ENCODE data around the gene RNF43.

DNA sequence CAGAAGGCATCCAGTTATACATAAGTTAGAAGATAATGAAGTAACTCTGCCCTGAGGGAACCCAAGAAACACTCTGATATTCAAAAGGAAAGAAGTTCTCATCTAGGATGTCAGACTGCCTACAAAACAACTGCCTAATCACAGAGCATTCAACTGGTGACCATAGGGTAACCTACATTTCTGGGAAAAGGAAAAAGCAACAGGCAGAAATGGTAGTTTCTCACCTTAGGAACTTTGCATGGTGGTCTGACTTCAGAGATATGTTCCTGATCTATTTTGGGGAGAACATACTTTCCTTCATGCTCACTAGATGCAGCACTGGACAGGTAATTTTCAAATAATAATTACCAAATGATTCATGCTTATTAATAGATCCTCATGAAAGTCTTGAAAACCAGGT is 16.5 kb downstream of the RNF43 start:
- TF ChIP-seq, protein P1, sequence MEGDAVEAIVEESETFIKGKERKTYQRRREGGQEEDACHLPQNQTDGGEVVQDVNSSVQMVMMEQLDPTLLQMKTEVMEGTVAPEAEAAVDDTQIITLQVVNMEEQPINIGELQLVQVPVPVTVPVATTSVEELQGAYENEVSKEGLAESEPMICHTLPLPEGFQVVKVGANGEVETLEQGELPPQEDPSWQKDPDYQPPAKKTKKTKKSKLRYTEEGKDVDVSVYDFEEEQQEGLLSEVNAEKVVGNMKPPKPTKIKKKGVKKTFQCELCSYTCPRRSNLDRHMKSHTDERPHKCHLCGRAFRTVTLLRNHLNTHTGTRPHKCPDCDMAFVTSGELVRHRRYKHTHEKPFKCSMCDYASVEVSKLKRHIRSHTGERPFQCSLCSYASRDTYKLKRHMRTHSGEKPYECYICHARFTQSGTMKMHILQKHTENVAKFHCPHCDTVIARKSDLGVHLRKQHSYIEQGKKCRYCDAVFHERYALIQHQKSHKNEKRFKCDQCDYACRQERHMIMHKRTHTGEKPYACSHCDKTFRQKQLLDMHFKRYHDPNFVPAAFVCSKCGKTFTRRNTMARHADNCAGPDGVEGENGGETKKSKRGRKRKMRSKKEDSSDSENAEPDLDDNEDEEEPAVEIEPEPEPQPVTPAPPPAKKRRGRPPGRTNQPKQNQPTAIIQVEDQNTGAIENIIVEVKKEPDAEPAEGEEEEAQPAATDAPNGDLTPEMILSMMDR (IDR thresholded peaks at IDR 0.05): no peak
- TF ChIP-seq POLR2A (IDR thresholded peaks at IDR 0.05): no peak
